ENCODE data around the gene ING4.

ING4 gene

DNA sequence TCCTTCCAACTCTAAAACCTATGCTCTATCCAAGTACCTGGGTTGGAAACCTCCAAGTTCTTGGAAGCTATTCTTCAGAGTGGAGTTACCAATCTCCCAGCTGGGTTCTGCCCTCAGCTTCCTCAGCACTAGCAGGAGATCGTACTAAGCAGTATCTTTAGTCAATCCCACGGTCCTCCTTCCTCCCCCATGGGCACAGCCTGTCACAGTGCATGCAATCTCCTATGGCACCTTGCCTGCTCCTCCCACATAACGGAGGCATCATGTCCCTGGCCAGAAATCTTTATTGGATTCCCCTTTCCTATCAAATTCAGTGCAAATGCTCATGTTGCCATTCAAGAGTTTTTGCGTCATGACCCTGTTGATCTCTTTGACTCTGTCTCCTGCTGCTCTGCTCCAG lies 21.8 kb downstream of the ING4 start:
- no peak for ATAC-seq

DNA sequence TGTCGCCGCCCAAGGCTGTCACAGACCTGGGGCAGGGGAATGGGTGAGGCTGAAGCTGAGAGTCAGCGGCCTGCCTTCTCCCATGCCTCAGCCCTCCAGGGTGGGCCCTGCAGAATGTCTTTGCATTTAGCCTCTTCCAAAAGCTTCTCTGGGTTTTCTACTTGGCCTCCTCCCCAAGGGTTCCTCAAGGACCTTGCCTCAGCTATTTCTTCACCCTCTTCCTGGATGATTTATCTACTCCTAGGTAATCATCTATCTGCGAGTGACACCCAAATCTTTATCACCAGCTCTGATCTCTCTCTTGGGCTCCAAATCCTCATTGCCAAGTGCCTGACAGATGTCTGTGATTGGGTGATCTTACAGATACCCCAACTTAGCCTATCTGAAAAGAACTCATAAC lies 22.4 kb downstream of the ING4 start:
- no peak for ATAC-seq
- TF ChIP-seq CSDC2 (CRISPR knock-in tag; IDR thresholded peaks at IDR 0.05) (no peak), ISL1 (CRISPR knock-in tag; IDR thresholded peaks at IDR 0.05) (no peak), TOX (CRISPR knock-in tag; IDR thresholded peaks at IDR 0.05; ENCODE audit: borderline replicate concordance) (no peak), ZC3H10 (CRISPR knock-in tag; IDR thresholded peaks at IDR 0.05) (no peak), ZFP3 (CRISPR knock-in tag; IDR thresholded peaks at IDR 0.05) (no peak), ZNF565 (CRISPR knock-in tag; conservative IDR thresholded peaks at IDR 0.05; ENCODE audit: low read depth) (no peak), ZFP30 (CRISPR knock-in tag; IDR thresholded peaks at IDR 0.05) (no peak), BACH2 (CRISPR knock-in tag; IDR thresholded peaks at IDR 0.05; ENCODE audit: borderline replicate concordance) (no peak), GLIS3 (CRISPR knock-in tag; IDR thresholded peaks at IDR 0.05) (no peak), ESRRG (CRISPR knock-in tag; IDR thresholded peaks at IDR 0.05) (no peak), SNAI2 (CRISPR knock-in tag; IDR thresholded peaks at IDR 0.05) (no peak), ZNF8 (CRISPR knock-in tag; IDR thresholded peaks at IDR 0.05) (no peak)
- TF ChIP-seq, protein P1, sequence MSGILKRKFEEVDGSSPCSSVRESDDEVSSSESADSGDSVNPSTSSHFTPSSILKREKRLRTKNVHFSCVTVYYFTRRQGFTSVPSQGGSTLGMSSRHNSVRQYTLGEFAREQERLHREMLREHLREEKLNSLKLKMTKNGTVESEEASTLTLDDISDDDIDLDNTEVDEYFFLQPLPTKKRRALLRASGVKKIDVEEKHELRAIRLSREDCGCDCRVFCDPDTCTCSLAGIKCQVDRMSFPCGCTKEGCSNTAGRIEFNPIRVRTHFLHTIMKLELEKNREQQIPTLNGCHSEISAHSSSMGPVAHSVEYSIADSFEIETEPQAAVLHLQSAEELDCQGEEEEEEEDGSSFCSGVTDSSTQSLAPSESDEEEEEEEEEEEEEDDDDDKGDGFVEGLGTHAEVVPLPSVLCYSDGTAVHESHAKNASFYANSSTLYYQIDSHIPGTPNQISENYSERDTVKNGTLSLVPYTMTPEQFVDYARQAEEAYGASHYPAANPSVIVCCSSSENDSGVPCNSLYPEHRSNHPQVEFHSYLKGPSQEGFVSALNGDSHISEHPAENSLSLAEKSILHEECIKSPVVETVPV (CRISPR knock-in tag; IDR thresholded peaks at IDR 0.05): no peak
- TF ChIP-seq, protein P2, sequence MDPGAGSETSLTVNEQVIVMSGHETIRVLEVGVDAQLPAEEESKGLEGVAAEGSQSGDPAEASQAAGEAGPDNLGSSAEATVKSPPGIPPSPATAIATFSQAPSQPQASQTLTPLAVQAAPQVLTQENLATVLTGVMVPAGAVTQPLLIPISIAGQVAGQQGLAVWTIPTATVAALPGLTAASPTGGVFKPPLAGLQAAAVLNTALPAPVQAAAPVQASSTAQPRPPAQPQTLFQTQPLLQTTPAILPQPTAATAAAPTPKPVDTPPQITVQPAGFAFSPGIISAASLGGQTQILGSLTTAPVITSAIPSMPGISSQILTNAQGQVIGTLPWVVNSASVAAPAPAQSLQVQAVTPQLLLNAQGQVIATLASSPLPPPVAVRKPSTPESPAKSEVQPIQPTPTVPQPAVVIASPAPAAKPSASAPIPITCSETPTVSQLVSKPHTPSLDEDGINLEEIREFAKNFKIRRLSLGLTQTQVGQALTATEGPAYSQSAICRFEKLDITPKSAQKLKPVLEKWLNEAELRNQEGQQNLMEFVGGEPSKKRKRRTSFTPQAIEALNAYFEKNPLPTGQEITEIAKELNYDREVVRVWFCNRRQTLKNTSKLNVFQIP (CRISPR knock-in tag; IDR thresholded peaks at IDR 0.05; ENCODE audit: borderline replicate concordance, low read depth): no peak
- TF ChIP-seq, protein P3, sequence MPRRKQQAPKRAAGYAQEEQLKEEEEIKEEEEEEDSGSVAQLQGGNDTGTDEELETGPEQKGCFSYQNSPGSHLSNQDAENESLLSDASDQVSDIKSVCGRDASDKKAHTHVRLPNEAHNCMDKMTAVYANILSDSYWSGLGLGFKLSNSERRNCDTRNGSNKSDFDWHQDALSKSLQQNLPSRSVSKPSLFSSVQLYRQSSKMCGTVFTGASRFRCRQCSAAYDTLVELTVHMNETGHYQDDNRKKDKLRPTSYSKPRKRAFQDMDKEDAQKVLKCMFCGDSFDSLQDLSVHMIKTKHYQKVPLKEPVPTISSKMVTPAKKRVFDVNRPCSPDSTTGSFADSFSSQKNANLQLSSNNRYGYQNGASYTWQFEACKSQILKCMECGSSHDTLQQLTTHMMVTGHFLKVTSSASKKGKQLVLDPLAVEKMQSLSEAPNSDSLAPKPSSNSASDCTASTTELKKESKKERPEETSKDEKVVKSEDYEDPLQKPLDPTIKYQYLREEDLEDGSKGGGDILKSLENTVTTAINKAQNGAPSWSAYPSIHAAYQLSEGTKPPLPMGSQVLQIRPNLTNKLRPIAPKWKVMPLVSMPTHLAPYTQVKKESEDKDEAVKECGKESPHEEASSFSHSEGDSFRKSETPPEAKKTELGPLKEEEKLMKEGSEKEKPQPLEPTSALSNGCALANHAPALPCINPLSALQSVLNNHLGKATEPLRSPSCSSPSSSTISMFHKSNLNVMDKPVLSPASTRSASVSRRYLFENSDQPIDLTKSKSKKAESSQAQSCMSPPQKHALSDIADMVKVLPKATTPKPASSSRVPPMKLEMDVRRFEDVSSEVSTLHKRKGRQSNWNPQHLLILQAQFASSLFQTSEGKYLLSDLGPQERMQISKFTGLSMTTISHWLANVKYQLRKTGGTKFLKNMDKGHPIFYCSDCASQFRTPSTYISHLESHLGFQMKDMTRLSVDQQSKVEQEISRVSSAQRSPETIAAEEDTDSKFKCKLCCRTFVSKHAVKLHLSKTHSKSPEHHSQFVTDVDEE (CRISPR knock-in tag; IDR thresholded peaks at IDR 0.05): no peak

More for the DNA sequence above, 21.8 kb downstream of the ING4 start:
- TF ChIP-seq ESRRG (CRISPR knock-in tag; IDR thresholded peaks at IDR 0.05) (no peak), ZFP3 (CRISPR knock-in tag; IDR thresholded peaks at IDR 0.05) (no peak)

DNA sequence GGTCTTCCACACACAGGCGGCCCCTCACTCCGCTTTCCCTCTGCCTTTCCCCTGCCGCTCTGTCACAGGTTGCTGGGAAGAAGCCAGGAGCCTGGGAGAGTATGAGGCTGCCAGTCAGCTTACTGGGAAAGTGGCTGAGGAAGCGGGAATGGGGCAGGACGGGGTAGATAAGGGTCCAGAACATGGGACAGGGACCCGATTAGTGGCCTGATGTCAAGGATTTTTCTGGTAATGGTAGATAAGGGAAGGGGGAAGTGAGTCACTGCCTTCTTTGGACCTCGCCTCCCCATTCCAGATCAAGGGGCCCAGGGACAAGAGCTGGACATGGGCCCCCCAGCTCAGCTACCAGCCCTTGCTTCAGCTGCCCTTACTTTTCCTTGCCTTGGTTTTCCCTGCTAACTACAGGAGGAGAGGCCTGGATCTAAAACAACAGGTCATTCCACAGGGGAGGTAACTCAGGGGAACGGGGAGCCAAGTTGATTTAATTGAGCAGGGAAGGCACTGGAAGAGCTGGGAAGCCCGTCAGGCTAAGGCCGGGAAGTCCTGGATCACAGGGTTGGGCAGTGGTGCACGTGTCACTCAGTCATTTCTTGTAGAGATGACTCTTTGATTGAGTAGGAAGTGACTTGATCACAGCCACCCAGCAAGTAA lies 23.6 kb downstream of the ING4 start:
- ATAC-seq: no peak
- no peak for TF ChIP-seq ZFP3 (CRISPR knock-in tag; IDR thresholded peaks at IDR 0.05)
- TF ChIP-seq, protein P4, sequence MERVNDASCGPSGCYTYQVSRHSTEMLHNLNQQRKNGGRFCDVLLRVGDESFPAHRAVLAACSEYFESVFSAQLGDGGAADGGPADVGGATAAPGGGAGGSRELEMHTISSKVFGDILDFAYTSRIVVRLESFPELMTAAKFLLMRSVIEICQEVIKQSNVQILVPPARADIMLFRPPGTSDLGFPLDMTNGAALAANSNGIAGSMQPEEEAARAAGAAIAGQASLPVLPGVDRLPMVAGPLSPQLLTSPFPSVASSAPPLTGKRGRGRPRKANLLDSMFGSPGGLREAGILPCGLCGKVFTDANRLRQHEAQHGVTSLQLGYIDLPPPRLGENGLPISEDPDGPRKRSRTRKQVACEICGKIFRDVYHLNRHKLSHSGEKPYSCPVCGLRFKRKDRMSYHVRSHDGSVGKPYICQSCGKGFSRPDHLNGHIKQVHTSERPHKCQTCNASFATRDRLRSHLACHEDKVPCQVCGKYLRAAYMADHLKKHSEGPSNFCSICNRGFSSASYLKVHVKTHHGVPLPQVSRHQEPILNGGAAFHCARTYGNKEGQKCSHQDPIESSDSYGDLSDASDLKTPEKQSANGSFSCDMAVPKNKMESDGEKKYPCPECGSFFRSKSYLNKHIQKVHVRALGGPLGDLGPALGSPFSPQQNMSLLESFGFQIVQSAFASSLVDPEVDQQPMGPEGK (CRISPR knock-in tag; IDR thresholded peaks at IDR 0.05; ENCODE audit: borderline replicate concordance): no peak

DNA sequence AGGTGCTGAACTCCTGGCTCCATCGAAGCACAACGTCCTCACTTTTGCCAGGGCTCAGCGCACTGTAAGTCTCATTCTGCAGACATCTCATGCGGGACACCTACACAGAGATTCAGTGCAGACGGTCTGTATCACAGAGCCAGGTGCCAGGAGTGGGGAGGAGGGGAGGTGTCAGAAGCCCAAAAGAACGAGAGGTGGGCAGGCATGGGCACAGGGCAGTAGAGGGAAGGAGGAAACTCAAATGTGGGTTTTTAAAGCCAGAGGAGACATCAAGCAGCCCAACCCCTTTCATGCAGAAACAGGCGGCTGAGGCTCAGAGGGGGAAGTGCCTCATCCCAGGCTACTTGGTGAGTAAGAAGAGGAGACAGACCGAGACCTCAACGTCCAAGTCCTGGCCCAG lies 24.6 kb downstream of the ING4 start:
- ATAC-seq: no peak
- TF ChIP-seq OSR1 (CRISPR knock-in tag; IDR thresholded peaks at IDR 0.05) (no peak), BACH2 (CRISPR knock-in tag; IDR thresholded peaks at IDR 0.05; ENCODE audit: borderline replicate concordance) (no peak), ARNTL (CRISPR knock-in tag; IDR thresholded peaks at IDR 0.05; ENCODE audit: borderline replicate concordance, low read depth) (no peak), PPARA (CRISPR knock-in tag; IDR thresholded peaks at IDR 0.05; ENCODE audit: borderline replicate concordance) (no peak), TOX (CRISPR knock-in tag; IDR thresholded peaks at IDR 0.05; ENCODE audit: borderline replicate concordance) (no peak), ZFP30 (CRISPR knock-in tag; IDR thresholded peaks at IDR 0.05) (no peak)

Data from SK-N-SH treated with all-trans-retinoic acid at 6 μM for 48 hours (cell line).